Measurements from ENCODE around the gene CYB561A3.

The CYB561A3 gene

DNA sequence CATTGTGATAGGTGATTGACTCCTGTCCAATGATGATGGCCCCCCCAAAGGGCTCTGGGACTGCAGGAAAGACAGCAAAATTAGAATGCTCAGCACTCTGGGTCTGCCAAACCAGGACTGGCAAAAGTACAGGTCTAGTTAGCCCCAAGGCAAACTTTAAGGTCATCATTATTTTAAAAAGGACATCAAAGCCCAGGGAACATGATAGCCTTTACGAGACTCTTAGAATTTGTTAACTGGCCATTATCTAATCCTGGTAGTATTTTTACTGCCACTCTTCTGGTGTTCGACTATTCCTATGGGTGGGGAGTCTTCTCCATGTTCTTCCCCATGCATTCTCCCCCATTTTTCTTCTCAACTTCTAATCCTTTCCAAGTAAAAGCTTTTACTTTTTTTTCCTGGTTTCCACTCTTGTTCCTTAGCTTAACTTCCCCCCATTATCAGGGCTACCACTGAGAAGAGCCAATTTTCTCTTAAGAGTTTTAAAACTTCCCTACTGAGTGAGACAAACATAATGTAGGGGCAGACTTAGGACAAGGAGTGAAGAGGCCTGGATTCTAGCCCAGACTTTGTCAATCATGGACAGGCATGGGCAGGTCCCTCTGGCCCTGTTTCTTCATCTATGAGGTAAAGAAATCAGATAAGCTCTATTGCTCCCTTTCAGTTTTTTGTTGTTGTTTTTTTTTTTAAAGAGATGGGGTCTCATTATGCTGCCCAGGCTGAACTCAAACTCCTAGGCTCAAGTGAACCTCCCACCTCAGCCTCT, 35.9 kb downstream of the CYB561A3 start:
- DNase-seq (ENCODE audit: low spot score), result no peak

- DNase-seq (ENCODE audit: low spot score), result no peak
Measured at GRCh38 chr11:61315260-61315659, 46.4 kb downstream of the CYB561A3 start.

GRCh38 chr11:61310749-61311148, 50.9 kb downstream of the CYB561A3 start:
- DNase-seq (ENCODE audit: low spot score), result no peak

DNA sequence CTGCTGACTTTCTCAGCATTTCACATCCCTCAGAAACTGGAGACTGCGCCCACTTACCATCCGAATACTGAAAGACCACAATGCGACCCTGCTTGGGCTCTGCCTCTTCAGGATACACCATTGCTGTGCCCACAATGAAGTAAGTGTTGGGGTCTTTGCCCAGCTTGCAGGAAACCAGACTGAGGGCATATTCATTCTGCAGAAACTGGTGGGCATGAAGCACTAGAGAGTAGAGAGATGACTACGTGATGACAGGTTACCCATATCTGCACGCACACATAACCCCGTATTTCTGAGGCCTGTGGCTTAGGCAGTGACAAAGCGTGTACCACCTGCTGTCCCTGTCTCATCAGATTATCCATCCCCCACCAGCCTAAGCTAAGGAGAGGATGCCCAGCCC, 51.9 kb downstream of the CYB561A3 start:
- DNase-seq (ENCODE audit: low spot score), result no peak

DNA sequence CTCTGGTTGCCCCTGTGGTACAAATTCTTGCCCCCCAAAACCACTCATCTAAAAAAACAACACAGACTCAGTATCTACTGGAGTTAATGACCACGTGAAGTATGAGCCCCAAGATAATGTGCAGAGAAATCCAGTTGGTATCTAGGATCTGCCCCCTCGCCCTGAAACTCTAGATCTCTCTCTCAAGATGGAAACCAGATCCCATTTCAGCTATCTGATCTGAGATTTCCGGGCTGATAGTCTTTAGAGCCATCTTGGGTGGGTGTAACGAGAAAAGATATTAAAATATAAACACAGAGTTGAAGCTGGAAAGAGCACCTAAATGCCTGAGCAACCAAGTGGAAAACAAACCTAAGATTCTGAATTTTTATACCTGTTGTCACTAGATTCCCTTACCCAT, 52.5 kb downstream of the CYB561A3 start:
- no peak for DNase-seq (ENCODE audit: low spot score)

DNA sequence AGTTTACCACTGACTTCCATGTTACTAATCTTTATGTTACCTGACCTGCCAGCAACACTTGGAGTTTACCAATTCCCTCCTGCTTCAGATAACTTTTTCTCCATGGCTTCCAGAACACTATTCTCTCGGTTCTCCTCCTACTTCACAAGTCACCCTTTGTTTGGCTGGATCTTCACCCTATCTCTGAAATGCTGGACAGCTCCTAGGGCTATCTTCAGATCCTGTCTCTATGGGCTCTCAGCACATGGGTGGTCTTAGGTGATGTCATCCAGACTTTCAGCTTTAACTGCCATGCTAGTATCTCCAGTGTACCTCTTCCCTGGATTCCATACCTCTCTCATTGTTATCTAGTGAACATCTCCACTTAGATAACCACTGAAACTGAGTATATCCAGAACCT, 54.3 kb downstream of the CYB561A3 start:
- no peak for DNase-seq (ENCODE audit: low spot score)

DNA sequence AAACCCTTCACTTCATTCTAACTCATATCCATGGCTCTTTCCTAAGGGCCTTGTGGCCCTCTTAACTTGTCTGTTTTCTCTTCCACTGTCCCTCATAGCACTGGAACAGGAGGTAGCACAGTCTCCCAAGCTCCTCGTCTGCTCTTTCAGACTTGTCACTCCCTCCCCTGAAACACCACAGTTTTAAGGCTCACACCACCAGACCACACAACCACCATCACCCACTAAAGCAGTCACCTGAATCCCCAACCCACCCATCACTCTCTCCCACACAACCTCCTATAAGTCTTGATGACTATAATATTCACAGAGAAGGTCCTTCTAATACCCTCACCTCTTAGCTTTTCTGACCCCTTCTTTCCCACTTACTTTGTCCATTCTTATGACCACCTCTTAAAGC, 55.5 kb downstream of the CYB561A3 start:
- DNase-seq (ENCODE audit: low spot score), result no peak

DNA sequence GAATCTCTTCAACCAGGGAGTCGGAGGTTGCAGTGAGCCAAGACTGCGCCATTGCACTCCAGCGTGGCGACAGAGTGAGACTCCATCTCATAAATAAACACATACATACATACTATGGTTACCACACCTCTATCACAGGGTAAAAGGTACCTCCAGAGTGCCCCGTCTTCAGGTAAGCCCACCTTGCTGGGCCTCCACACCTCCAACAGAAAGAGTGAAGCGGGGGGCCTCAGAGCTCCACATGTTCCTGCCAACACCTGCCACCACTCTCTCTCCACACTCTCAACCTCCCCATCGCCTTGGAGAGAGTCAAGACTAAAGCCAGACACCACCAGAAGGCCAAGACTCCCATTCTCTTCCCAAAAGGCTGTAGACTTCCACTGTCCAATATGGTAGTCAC, 56.3 kb downstream of the CYB561A3 start:
- DNase-seq (ENCODE audit: low spot score), result no peak

DNA sequence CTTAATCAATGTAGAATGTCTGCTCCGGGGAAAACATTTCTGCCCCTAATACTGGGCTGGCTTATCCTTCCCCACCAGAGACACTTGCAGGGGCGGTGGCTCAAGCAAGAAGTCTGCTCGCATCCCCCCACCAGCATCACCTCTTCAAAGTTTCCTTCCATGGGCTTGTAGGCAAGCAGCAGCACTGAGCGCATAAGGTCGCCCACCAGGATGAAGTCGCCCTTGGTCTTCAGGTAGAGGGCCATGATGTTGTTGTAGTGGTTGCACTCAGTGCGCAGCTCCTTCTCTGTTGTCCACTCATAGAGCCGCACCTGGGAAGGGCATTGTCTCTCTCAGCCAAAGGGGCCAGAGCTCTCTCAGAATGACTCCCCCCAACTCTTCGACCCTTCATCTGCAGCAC, 58.0 kb downstream of the CYB561A3 start:
- no peak for DNase-seq (ENCODE audit: low spot score)

DNA sequence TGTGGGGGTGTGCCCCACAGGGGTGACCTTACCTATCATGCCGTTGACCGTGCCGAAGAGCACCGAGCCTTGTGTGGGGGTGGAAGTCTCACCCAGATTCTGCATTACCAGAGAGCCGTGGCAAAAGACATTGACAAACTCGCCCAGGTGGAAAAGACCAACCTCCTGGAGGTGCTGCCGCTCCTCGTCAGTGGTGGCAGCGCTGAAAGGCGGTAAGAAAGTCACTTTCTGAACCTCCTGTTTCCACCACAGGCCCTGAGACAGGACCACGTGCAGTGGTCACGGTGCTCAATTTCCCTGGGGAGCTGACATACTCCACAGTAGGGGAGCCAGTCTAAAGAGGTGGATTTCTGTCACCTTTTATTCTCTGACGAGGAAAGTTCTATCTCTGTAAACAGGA, 59.1 kb downstream of the CYB561A3 start:
- DNase-seq (ENCODE audit: low spot score), result no peak

Measured in LoVo (cell line).